Measurements from ENCODE around the gene GGTLC2. TPM values are rescaled to one million over a fixed set of nuclear protein-coding genes. Genes with fewer than 3 reads are reported as not detected.

GGTLC2 gene
- total and polyA plus RNA-seq, 2 experiments from 2014 or later = not detected

DNA sequence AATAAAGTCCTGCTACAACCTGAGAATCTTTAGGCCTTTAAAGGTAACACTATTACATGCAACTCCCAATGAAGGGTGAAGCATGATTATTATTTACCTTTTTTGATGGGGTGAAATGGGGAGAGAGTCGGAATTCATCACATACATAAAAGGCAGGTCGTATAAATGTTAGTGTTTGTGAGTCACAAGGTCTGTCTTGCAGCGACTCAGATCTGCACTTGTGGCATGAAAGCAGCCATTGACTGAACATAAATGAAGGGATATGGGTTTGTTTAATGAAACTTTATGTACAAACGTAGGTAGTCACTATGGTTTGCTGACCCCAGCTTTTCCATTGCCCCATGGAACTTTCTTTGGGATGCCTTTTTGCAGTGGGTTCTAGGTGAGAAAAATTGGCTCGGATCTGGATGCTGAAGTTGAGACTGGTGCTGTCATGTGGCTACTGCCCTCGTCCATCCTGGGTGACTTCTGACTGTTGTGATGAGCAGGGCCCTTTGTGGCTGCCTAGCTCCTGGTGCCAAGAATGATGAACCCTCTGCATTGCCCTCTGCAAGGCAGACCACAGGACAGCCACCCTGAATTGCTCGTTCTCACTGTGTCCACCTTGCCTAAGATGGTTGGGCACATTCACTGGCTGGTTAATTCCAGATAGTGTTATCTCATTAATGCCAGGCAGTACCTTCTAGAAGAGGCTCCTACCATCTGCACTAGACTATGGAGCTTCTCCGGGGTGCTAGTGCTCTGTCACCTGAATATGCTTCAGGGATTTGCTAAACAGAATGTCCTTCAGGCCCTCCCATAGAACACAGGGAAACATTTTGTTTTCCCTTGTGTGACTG lies 11.3 kb downstream of the GGTLC2 start:
- H3K79me2 ChIP-seq (ENCODE audit: insufficient read depth) = no peaks in the 10 kb centered on the region
- 35% methylated on average over 8 of the region's 8 CpGs for WGBS, 2 experiments (ENCODE audit: low coverage in 1 of 2, low lambda C conversion rate in 2 of 2, missing lambda C conversion rate in 2 of 2)
- H3K9ac ChIP-seq = no peak overlapping the region
- no peaks in the 10 kb centered on the region for H3F3A ChIP-seq (ENCODE audit: insufficient read depth)
- H3K36me3 ChIP-seq (ENCODE audit: low read depth) = no peaks in the 10 kb centered on the region
- H2AFZ ChIP-seq = no peak overlapping the region
- no peak overlapping the region for H3K4me2 ChIP-seq (ENCODE audit: unreplicated experiment)
- H3K4me1 ChIP-seq (ENCODE audit: insufficient read depth) = no peaks in the 10 kb centered on the region
- no peak overlapping the region for H3K27ac ChIP-seq
- H4K20me1 ChIP-seq (ENCODE audit: insufficient read depth) = no peaks in the 10 kb centered on the region
- H3K9me3 ChIP-seq (ENCODE audit: low read depth) = no peaks in the 10 kb centered on the region
- no peaks in the 10 kb centered on the region for H3K9me2 ChIP-seq (ENCODE audit: insufficient read depth)
- in situ Hi-C loops (cut with MboI) = no loop called here
- TF ChIP-seq EZH2phosphoT487 (IDR thresholded peaks at IDR 0.05; ENCODE audit: insufficient read depth, low read depth) (no peak), EZH2 (IDR thresholded peaks at IDR 0.05; ENCODE audit: insufficient read depth, poor library complexity, severe bottlenecking) (no peak)
- peak; percentile 8 for DNase-seq
- no peak overlapping the region for H3K4me3 ChIP-seq
- H3K27me3 ChIP-seq (replicated peaks; ENCODE audit: insufficient read depth) = peaks cover 26% of the 10 kb centered on the region

- Histone ChIP-seq H3K4me1 (ENCODE audit: insufficient read depth) (no peaks in the 10 kb centered on the region), H3K27me3 (replicated peaks; ENCODE audit: insufficient read depth) (peaks cover 26% of the 10 kb centered on the region), H3K36me3 (ENCODE audit: low read depth) (no peaks in the 10 kb centered on the region), H2AFZ (no peak overlapping the region), H3K79me2 (ENCODE audit: insufficient read depth) (no peaks in the 10 kb centered on the region), H4K20me1 (ENCODE audit: insufficient read depth) (no peaks in the 10 kb centered on the region), H3K9me3 (ENCODE audit: low read depth) (no peaks in the 10 kb centered on the region), H3K9me2 (ENCODE audit: insufficient read depth) (no peaks in the 10 kb centered on the region), H3K27ac (no peak overlapping the region), H3K4me2 (ENCODE audit: unreplicated experiment) (no peak overlapping the region), H3K9ac (no peak overlapping the region), H3K4me3 (no peak overlapping the region), H3F3A (ENCODE audit: insufficient read depth) (no peaks in the 10 kb centered on the region)
- 56 to 60% methylated on average over 1 of the region's 1 CpG for WGBS, 2 experiments (ENCODE audit: low coverage in 1 of 2, low lambda C conversion rate in 2 of 2, missing lambda C conversion rate in 2 of 2)
- no peak for DNase-seq
- in situ Hi-C loops (cut with MboI) = no loop called here
- TF ChIP-seq EZH2phosphoT487 (IDR thresholded peaks at IDR 0.05; ENCODE audit: insufficient read depth, low read depth) (no peak), EZH2 (IDR thresholded peaks at IDR 0.05; ENCODE audit: insufficient read depth, poor library complexity, severe bottlenecking) (no peak)
Measured at GRCh38 chr22:22657712-22658111, 13.3 kb downstream of the GGTLC2 start.

GRCh38 chr22:22661275-22661674 lies 16.9 kb downstream of the GGTLC2 start:
- WGBS, 2 experiments (ENCODE audit: low coverage in 1 of 2, low lambda C conversion rate in 2 of 2, missing lambda C conversion rate in 2 of 2) = 31 to 53% methylated on average over 4 of the region's 4 CpGs
- Histone ChIP-seq H3K27ac (no peak overlapping the region), H4K20me1 (ENCODE audit: insufficient read depth) (no peaks in the 10 kb centered on the region), H3K4me3 (no peak overlapping the region), H3K36me3 (ENCODE audit: low read depth) (no peaks in the 10 kb centered on the region), H3K27me3 (replicated peaks; ENCODE audit: insufficient read depth) (peaks cover 26% of the 10 kb centered on the region), H3F3A (ENCODE audit: insufficient read depth) (no peaks in the 10 kb centered on the region), H2AFZ (no peak overlapping the region), H3K9ac (no peak overlapping the region), H3K9me3 (ENCODE audit: low read depth) (no peaks in the 10 kb centered on the region), H3K4me2 (ENCODE audit: unreplicated experiment) (no peak overlapping the region), H3K9me2 (ENCODE audit: insufficient read depth) (no peaks in the 10 kb centered on the region), H3K79me2 (ENCODE audit: insufficient read depth) (no peaks in the 10 kb centered on the region), H3K4me1 (ENCODE audit: insufficient read depth) (no peaks in the 10 kb centered on the region)
- no peak for DNase-seq
- in situ Hi-C loops (cut with MboI) = no loop called here
- TF ChIP-seq EZH2phosphoT487 (IDR thresholded peaks at IDR 0.05; ENCODE audit: insufficient read depth, low read depth) = no peak
- no peak for TF ChIP-seq EZH2 (IDR thresholded peaks at IDR 0.05; ENCODE audit: insufficient read depth, poor library complexity, severe bottlenecking)

DNA sequence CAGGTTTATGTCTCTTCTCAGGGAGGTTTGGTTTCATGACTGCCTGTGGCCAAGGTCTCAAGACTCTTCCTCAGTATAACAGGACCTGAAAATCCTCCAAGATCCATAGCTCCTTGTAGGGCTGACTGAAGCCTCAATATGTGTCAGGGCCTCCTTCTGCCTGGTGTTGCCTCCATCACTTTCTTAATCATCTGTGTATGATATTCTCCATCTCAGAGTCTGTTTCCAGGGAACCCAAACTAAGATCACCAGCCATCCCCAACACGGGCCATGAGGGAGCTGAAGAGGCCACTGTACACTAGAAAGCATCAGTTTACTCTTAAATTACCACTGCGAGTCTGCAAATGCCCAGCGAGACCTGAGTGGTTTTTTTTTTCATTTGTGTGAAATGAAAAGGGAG lies 17.7 kb downstream of the GGTLC2 start:
- Histone ChIP-seq H3K27me3 (replicated peaks; ENCODE audit: insufficient read depth) (peaks cover 20% of the 10 kb centered on the region), H3K9me2 (ENCODE audit: insufficient read depth) (no peaks in the 10 kb centered on the region), H4K20me1 (ENCODE audit: insufficient read depth) (no peaks in the 10 kb centered on the region), H3K9me3 (ENCODE audit: low read depth) (no peaks in the 10 kb centered on the region), H3K9ac (no peak overlapping the region), H3K4me3 (no peak overlapping the region), H3K4me1 (ENCODE audit: insufficient read depth) (no peaks in the 10 kb centered on the region), H3K27ac (no peak overlapping the region), H3K4me2 (ENCODE audit: unreplicated experiment) (no peak overlapping the region), H3K79me2 (ENCODE audit: insufficient read depth) (no peaks in the 10 kb centered on the region), H3K36me3 (ENCODE audit: low read depth) (no peaks in the 10 kb centered on the region), H3F3A (ENCODE audit: insufficient read depth) (no peaks in the 10 kb centered on the region), H2AFZ (no peak overlapping the region)
- in situ Hi-C loops (cut with MboI) = no loop called here
- TF ChIP-seq EZH2 (IDR thresholded peaks at IDR 0.05; ENCODE audit: insufficient read depth, poor library complexity, severe bottlenecking) (no peak), EZH2phosphoT487 (IDR thresholded peaks at IDR 0.05; ENCODE audit: insufficient read depth, low read depth) (no peak)
- WGBS, 2 experiments (ENCODE audit: low coverage in 1 of 2, low lambda C conversion rate in 2 of 2, missing lambda C conversion rate in 2 of 2) = 23 to 27% methylated on average over 3 of the region's 3 CpGs
- DNase-seq = no peak
